Iris pigment epithelial cell (primary cell): ENCODE data around the gene MVB12B.

Experiments
- DNase-seq: peaks from one replicate; pipeline ENCODE4 v3.0.0-alpha.2; 2011; ENCODE audit warnings: low read depth

Gene MVB12B

GRCh38 chr9:126303488-126303887 lies 23.1 kb upstream of the MVB12B start:
- no peak for DNase-seq

- DNase-seq, result no peak
Observed at GRCh38 chr9:126304207-126304970, 22.2 kb upstream of the MVB12B start.

- no peak for DNase-seq
Observed at GRCh38 chr9:126304971-126305320, 21.7 kb upstream of the MVB12B start.

- no peak for DNase-seq
Observed at GRCh38 chr9:126306071-126306647, 20.5 kb upstream of the MVB12B start.

GRCh38 chr9:126307322-126308061 lies 19.1 kb upstream of the MVB12B start:
- no peak for DNase-seq

GRCh38 chr9:126309427-126310189 lies 17.0 kb upstream of the MVB12B start:
- DNase-seq, result no peak

GRCh38 chr9:126312584-126313551 lies 13.8 kb upstream of the MVB12B start:
- no peak for DNase-seq

- no peak for DNase-seq
Observed at GRCh38 chr9:126316085-126316655, 10.5 kb upstream of the MVB12B start.

- no peak for DNase-seq
Observed at GRCh38 chr9:126317513-126317912, 9.1 kb upstream of the MVB12B start.

GRCh38 chr9:126318858-126319257 lies 7.8 kb upstream of the MVB12B start:
- DNase-seq, result no peak

- DNase-seq, result no peak
Observed at GRCh38 chr9:126319671-126320070, 7.0 kb upstream of the MVB12B start.

- DNase-seq, result no peak
Observed at GRCh38 chr9:126320158-126320922, 6.3 kb upstream of the MVB12B start.

- DNase-seq, result no peak
Observed at GRCh38 chr9:126321742-126322141, 4.9 kb upstream of the MVB12B start.

GRCh38 chr9:126325821-126326220 lies 808 bp upstream of the MVB12B start:
- no peak for DNase-seq

- DNase-seq, result no peak
Observed at GRCh38 chr9:126327006-126327713, 531 bp downstream of the MVB12B start.

- no peak for DNase-seq
Observed at GRCh38 chr9:126327714-126328185, 1.1 kb downstream of the MVB12B start.

GRCh38 chr9:126328407-126328806 lies 1.8 kb downstream of the MVB12B start:
- no peak for DNase-seq

GRCh38 chr9:126329476-126330275 lies 3.0 kb downstream of the MVB12B start:
- DNase-seq, result no peak

GRCh38 chr9:126330536-126330935 lies 3.9 kb downstream of the MVB12B start:
- no peak for DNase-seq
